ENCODE measurements around the gene BRD4. TPM values are rescaled to one million over a fixed set of nuclear protein-coding genes. Genes with fewer than 3 reads are reported as not detected.

Gene BRD4
- total and polyA plus RNA-seq, 2 of the 13 experiments (the other 11 are each of a cell fraction or from before 2014, with no cell fraction given), result 10.5 to 11.4 TPM

DNA sequence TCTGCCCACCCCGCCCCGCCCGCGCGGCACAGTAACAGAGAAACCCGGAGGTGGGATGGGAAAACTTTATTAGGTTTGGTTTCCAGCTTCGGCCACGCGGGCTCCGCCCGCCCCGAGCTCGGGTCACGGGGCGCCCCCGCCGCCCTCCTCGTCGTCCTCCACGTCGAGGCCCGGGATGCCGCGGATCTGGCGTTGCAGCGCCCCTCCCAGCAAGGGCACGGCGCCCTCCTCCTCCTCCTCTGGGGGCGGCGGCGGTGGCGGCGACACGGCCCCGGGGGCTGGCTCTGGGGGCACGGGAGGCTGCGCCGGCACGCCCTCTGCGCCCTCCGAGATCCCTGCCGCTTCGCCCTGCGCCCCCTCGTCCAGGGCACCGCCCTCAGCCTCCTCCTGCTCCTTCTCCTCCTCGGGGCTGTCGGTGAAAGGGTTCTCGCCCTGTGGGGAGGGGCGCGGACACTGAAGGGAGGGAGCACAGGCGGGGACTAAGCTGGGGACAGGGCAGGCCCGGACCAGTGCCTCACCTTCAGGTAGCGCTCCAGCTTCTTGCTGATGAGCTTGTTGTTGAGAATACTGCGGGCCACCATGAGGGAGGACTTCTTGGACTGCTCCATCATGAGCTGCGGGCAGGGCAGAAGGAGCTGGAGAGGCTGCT is 47.8 kb upstream of the BRD4 start (continued):
- TF ChIP-seq, protein P1, sequence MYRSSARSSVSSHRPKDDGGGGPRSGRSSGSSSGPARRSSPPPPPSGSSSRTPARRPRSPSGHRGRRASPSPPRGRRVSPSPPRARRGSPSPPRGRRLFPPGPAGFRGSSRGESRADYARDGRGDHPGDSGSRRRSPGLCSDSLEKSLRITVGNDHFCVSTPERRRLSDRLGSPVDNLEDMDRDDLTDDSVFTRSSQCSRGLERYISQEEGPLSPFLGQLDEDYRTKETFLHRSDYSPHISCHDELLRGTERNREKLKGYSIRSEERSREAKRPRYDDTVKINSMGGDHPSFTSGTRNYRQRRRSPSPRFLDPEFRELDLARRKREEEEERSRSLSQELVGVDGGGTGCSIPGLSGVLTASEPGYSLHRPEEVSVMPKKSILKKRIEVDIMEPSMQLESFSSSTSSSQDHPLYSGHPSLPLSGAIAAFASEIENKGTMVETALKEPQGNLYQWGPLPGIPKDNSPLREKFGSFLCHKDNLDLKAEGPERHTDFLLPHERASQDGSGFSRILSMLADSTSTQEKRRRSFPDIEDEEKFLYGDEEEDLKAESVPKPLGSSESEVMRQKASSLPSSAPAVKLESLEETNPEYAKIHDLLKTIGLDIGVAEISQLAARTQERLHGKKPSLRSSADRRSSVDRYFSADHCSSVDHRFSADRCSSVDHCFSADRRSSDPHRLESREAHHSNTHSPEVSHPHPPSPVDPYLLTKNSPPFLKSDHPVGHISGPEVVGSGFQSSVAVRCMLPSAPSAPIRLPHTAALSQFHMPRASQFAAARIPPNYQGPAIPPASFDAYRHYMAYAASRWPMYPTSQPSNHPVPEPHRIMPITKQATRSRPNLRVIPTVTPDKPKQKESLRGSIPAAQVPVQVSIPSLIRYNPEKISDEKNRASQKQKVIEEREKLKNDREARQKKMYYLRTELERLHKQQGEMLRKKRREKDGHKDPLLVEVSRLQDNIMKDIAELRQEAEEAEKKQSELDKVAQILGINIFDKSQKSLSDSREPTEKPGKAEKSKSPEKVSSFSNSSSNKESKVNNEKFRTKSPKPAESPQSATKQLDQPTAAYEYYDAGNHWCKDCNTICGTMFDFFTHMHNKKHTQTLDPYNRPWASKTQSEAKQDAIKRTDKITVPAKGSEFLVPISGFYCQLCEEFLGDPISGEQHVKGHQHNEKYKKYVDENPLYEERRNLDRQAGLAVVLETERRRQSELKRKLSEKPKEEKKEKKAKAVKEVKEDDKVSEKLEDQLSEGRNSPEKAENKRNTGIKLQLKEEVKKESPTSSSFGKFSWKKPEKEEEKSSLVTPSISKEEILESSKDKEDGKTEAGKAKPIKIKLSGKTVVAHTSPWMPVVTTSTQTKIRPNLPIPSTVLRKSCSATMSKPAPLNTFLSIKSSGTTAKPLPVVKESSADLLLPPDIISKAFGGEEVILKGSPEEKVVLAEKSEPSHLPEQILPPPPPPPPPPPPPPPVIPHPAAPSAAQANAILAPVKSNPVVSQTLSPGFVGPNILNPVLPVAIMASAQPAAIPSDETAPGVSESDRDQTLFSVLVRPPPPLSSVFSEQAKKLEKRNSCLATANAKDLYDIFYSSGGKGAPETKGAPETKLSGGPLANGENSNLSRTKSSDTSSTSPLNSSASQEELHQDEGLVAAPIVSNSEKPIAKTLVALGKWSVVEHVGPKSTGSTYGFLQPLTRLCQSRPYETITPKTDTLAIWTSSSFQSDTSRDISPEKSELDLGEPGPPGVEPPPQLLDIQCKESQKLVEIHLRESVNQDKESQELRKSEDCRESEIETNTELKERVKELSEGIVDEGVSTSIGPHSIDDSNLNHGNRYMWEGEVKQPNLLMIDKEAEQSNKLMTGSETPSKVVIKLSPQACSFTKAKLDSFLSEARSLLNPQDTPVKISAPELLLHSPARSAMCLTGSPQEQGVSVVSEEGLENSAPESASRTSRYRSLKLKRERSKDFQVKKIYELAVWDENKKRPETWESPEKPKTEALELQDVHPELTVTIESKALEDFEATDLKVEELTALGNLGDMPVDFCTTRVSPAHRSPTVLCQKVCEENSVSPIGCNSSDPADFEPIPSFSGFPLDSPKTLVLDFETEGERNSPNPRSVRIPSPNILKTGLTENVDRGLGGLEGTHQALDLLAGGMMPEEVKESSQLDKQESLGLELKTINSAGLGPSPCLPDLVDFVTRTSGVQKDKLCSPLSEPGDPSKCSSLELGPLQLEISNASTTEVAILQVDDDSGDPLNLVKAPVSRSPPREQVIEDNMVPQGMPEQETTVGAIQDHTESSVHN (CRISPR knock-in tag; IDR thresholded peaks at IDR 0.05), result no peak
- TF ChIP-seq RBM22 (optimal IDR thresholded peaks at IDR 0.05; ENCODE audit: low read length) (peak; percentile 13), MAZ (IDR thresholded peaks at IDR 0.05; ENCODE audit: borderline replicate concordance, low read depth, low read length) (peak; percentile 77), MAZ (CRISPR knock-in tag; IDR thresholded peaks at IDR 0.05; ENCODE audit: low read depth) (no peak; the same call in none of the 2 replicates), HNRNPK (IDR thresholded peaks at IDR 0.05; ENCODE audit: low read depth, low read length, poor library complexity, severe bottlenecking) (peak; percentile 46), ZNF710 (CRISPR knock-in tag; IDR thresholded peaks at IDR 0.05; ENCODE audit: borderline replicate concordance) (no peak), KLF6 (CRISPR knock-in tag; IDR thresholded peaks at IDR 0.05) (no peak), ZNF879 (CRISPR knock-in tag; IDR thresholded peaks at IDR 0.05) (0 out of 2 replicates have a peak, but pooled peaks have one; percentile 40), FIP1L1 (IDR thresholded peaks at IDR 0.05; ENCODE audit: borderline replicate concordance, insufficient read depth, low read depth, low read length) (no peak), BRCA1 (CRISPR knock-in tag; IDR thresholded peaks at IDR 0.05) (0 out of 2 replicates have a peak, but pooled peaks have one; percentile 6), NFYB (CRISPR knock-in tag; IDR thresholded peaks at IDR 0.05) (no peak), ARNT (IDR thresholded peaks at IDR 0.05) (no peak), MEIS1 (CRISPR knock-in tag; IDR thresholded peaks at IDR 0.05; ENCODE audit: borderline replicate concordance) (no peak), HNRNPL (IDR thresholded peaks at IDR 0.05; ENCODE audit: low read depth, low read length) (0 out of 2 replicates have a peak, but pooled peaks have one; percentile 18), ZNF556 (CRISPR knock-in tag; IDR thresholded peaks at IDR 0.05; ENCODE audit: borderline replicate concordance) (peak; percentile 29; the same call in 1 of the 2 replicates), NCOR1 (IDR thresholded peaks at IDR 0.05; ENCODE audit: borderline replicate concordance, low read length) (no peak), SMAD1 (CRISPR knock-in tag; IDR thresholded peaks at IDR 0.05; ENCODE audit: borderline replicate concordance, low read depth) (0 out of 2 replicates have a peak, but pooled peaks have one; percentile 31), THAP11 (CRISPR knock-in tag; IDR thresholded peaks at IDR 0.05) (peak; percentile 77), ZNF709 (CRISPR knock-in tag; IDR thresholded peaks at IDR 0.05) (peak; percentile 61; the same call in 1 of the 2 replicates)
- TF ChIP-seq, protein P2, sequence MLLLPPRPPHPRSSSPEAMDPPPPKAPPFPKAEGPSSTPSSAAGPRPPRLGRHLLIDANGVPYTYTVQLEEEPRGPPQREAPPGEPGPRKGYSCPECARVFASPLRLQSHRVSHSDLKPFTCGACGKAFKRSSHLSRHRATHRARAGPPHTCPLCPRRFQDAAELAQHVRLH (CRISPR knock-in tag; IDR thresholded peaks at IDR 0.05; ENCODE audit: borderline replicate concordance, low read depth), result peak; percentile 67; the same call in 1 of the 2 replicates
